Fibroblast of lung (primary cell): ENCODE data around the gene NXPH1. TPM values are rescaled to one million over a fixed set of nuclear protein-coding genes. Genes with fewer than 3 reads are reported as not detected.

Experiments
- DNase-seq, 2 donors: peaks; one replicate each; pipeline versions ENCODE4 v3.0.0 to v3.0.0-alpha.2; 2010; ENCODE audit warnings: low read depth in 2 of 2
- H2AFZ ChIP-seq: 2 replicates; pipeline ENCODE4 v1.5.1; 2012; ENCODE audit warnings: low read length, control low read depth, inconsistent platforms
- H3K27ac ChIP-seq: 2 replicates; pipeline ENCODE4 v1.5.1; 2011; ENCODE audit warnings: low read length, control low read depth; ENCODE audit not compliant: insufficient read depth
- H3K27me3 ChIP-seq: 2 replicates; pipeline ENCODE4 v1.5.1; 2011; ENCODE audit warnings: mild to moderate bottlenecking, low read length; ENCODE audit not compliant: control insufficient read depth, insufficient read depth
- H3K36me3 ChIP-seq: 2 replicates; pipeline ENCODE4 v1.5.1; 2011; ENCODE audit warnings: low read length; ENCODE audit not compliant: control insufficient read depth, insufficient read depth
- H3K4me1 ChIP-seq: 2 replicates; pipeline ENCODE4 v1.5.1; 2011; ENCODE audit warnings: low read length; ENCODE audit not compliant: control insufficient read depth, insufficient read depth; ENCODE audit errors: extremely low read depth
- H3K4me2 ChIP-seq: 2 replicates; pipeline ENCODE4 v1.5.1; 2011; ENCODE audit warnings: low read length, control low read depth; ENCODE audit not compliant: insufficient read depth; ENCODE audit errors: extremely low read depth
- H3K4me3 ChIP-seq, 4 experiments: fragments of 200-600 bp in 1 of 4; sonication (generic) in 1 of 4; replicated peaks in 1 of 4; 2 replicates each; pipeline ENCODE4 v1.5.1; 2011 to 2016; ENCODE audit warnings: low read length in 4 of 4, low read depth in 3 of 4, mild to moderate bottlenecking in 3 of 4, control low read depth in 2 of 4, inconsistent platforms in 1 of 4, mixed read lengths in 1 of 4; ENCODE audit not compliant: insufficient read depth in 1 of 4; ENCODE audit errors: control extremely low read depth in 1 of 4
- H3K79me2 ChIP-seq: 2 replicates; pipeline ENCODE4 v1.5.1; 2012; ENCODE audit warnings: mild to moderate bottlenecking, low read length, inconsistent platforms; ENCODE audit not compliant: control insufficient read depth, insufficient read depth
- H3K9ac ChIP-seq: 2 replicates; pipeline ENCODE4 v1.5.1; 2011; ENCODE audit warnings: mild to moderate bottlenecking, low read length, control low read depth; ENCODE audit not compliant: insufficient read depth
- H3K9me3 ChIP-seq: 2 replicates; pipeline ENCODE4 v1.5.1; 2012; ENCODE audit warnings: low read depth, low read length; ENCODE audit not compliant: control insufficient read depth, insufficient read depth
- H4K20me1 ChIP-seq: 2 replicates; pipeline ENCODE4 v1.5.1; 2011; ENCODE audit warnings: low read length; ENCODE audit not compliant: control insufficient read depth, insufficient read depth; ENCODE audit errors: extremely low read depth
- CTCF ChIP-seq, 2 donors: IDR thresholded peaks in 1 of 2; conservative IDR thresholded peaks in 1 of 2; 1 replicate in 1 of 2; 2 replicates in 1 of 2; pipeline ENCODE4 v1.5.1; 2011 to 2012; ENCODE audit warnings: low read length in 2 of 2, control low read depth in 1 of 2, inconsistent platforms in 1 of 2, low read depth in 1 of 2, mild to moderate bottlenecking in 1 of 2
- EZH2 ChIP-seq: IDR thresholded peaks from 2 replicates; pipeline ENCODE4 v1.5.1; 2012; ENCODE audit warnings: low read length, control low read depth, mild to moderate bottlenecking; ENCODE audit errors: missing control alignments
- polyA plus RNA-seq, 2 donors: library from polyadenylated mRNA; depleted of rRNA in 1 of 2; stranded (reverse) in 1 of 2; unstranded in 1 of 2; fragments of >200 nt; gene quantifications; 2 replicates each; pipeline ENCODE4 v1.2.1, GENCODE V29; 2011 to 2012; ENCODE audit warnings: missing spikeins in 1 of 2
- total RNA-seq: library from RNA; depleted of rRNA; stranded (reverse); fragments of >200 nt; gene quantifications from 2 replicates; pipeline ENCODE4 v1.2.1, GENCODE V29; 2014

The NXPH1 gene
- total and polyA plus RNA-seq, 2 donors (not counting 1 experiment from before 2014, with no cell fraction given) = not detected

- no peak for DNase-seq
- H3K36me3 ChIP-seq = no peaks in the 10 kb centered on the region
- no peak overlapping the region for H3K4me3 ChIP-seq
- H3K27me3 ChIP-seq = no peaks in the 10 kb centered on the region
- no peaks in the 10 kb centered on the region for H3K9me3 ChIP-seq
- TF ChIP-seq EZH2 (no peak), CTCF (conservative IDR thresholded peaks at IDR 0.05 in 1 of 2, IDR thresholded peaks at IDR 0.05 in 1 of 2; ENCODE audit: low read depth in 1 of 2, low read length in 2 of 2) (no peak)
- no peak overlapping the region for H3K27ac ChIP-seq
- H2AFZ ChIP-seq = no peak overlapping the region
- H3K4me2 ChIP-seq = no peak overlapping the region
- no peaks in the 10 kb centered on the region for H3K4me1 ChIP-seq
- no peaks in the 10 kb centered on the region for H4K20me1 ChIP-seq
- H3K79me2 ChIP-seq = no peaks in the 10 kb centered on the region
- no peak overlapping the region for H3K9ac ChIP-seq
Observed at GRCh38 chr7:8668627-8669500, 235.5 kb downstream of the NXPH1 start.

- H3K79me2 ChIP-seq = no peaks in the 10 kb centered on the region
- no peaks in the 10 kb centered on the region for H4K20me1 ChIP-seq
- no peak overlapping the region for H3K4me2 ChIP-seq
- H3K9me3 ChIP-seq = no peaks in the 10 kb centered on the region
- TF ChIP-seq CTCF (conservative IDR thresholded peaks at IDR 0.05 in 1 of 2, IDR thresholded peaks at IDR 0.05 in 1 of 2; ENCODE audit: low read depth in 1 of 2, low read length in 2 of 2) (no peak), EZH2 (no peak)
- no peaks in the 10 kb centered on the region for H3K4me1 ChIP-seq
- no peak overlapping the region for H3K4me3 ChIP-seq
- H3K36me3 ChIP-seq = no peaks in the 10 kb centered on the region
- no peaks in the 10 kb centered on the region for H3K27me3 ChIP-seq
- no peak for DNase-seq
- no peak overlapping the region for H2AFZ ChIP-seq
- no peak overlapping the region for H3K27ac ChIP-seq
- H3K9ac ChIP-seq = no peak overlapping the region
Observed at GRCh38 chr7:8669501-8669851, 236.1 kb downstream of the NXPH1 start.

- no peaks in the 10 kb centered on the region for H3K27me3 ChIP-seq
- H3K79me2 ChIP-seq = no peaks in the 10 kb centered on the region
- no peak for DNase-seq
- H3K4me1 ChIP-seq = no peaks in the 10 kb centered on the region
- TF ChIP-seq EZH2 = no peak
- no peak for TF ChIP-seq CTCF (conservative IDR thresholded peaks at IDR 0.05 in 1 of 2, IDR thresholded peaks at IDR 0.05 in 1 of 2; ENCODE audit: low read depth in 1 of 2, low read length in 2 of 2)
- H3K9ac ChIP-seq = no peak overlapping the region
- no peaks in the 10 kb centered on the region for H4K20me1 ChIP-seq
- H3K4me3 ChIP-seq = no peak overlapping the region
- no peaks in the 10 kb centered on the region for H3K36me3 ChIP-seq
- no peak overlapping the region for H2AFZ ChIP-seq
- H3K27ac ChIP-seq = no peak overlapping the region
- no peaks in the 10 kb centered on the region for H3K9me3 ChIP-seq
- H3K4me2 ChIP-seq = no peak overlapping the region
Observed at GRCh38 chr7:8684426-8684825, 251.0 kb downstream of the NXPH1 start.
